NCI-H1048 (cell line): ENCODE results near the gene CCDC188.

Source experiments
- DNase-seq: peaks from one replicate; lab custom pipeline; 2025; lab: John Stamatoyannopoulos, UW

Gene CCDC188

GRCh38 chr22:20105456-20106204, 45.2 kb downstream of the CCDC188 start:
- no peak for DNase-seq

- no peak for DNase-seq
Measured at GRCh38 chr22:20102203-20102780, 48.6 kb downstream of the CCDC188 start.

GRCh38 chr22:20101638-20102037, 49.2 kb downstream of the CCDC188 start:
- DNase-seq: no peak

GRCh38 chr22:20099099-20099711, 51.6 kb downstream of the CCDC188 start:
- no peak for DNase-seq
